Endothelial cell of umbilical vein (primary cell): ENCODE data around the gene PYGO2. TPM values are rescaled to one million over a fixed set of nuclear protein-coding genes. Genes with fewer than 3 reads are reported as not detected.

ENCODE experiments used
- BruUV-seq: library from RNA; stranded (reverse); fragments of 400-500 nt; replicated peaks from 2 replicates; lab custom pipeline; 2021; lab: Mats Ljungman, UMichigan
- CTCF ChIA-PET: fragments of 300-600, 350-600 bp; sonication (Branson Sonifier 250); formaldehyde crosslinking; loops from one replicate; lab custom pipeline; 2021; ENCODE audit warnings: antibody characterized with exemption, inconsistent platforms; lab: Charles Lee
- POLR2A ChIA-PET: fragments of 300-600, 350-600 bp; sonication (Branson Sonifier 250); formaldehyde crosslinking; loops from one replicate; lab custom pipeline; 2021; ENCODE audit warnings: antibody characterized with exemption, inconsistent platforms; lab: Charles Lee
- DNase-seq: peaks from one replicate; pipeline ENCODE4 v3.0.0-alpha.2; 2011; ENCODE audit warnings: low read depth, low spot score
- FAIRE-seq: peaks from 2 replicates; lab custom pipeline; 2011; peaks lifted over from hg19 to GRCh38; lab: Jason Lieb, UNC
- H2AFZ ChIP-seq: 2 replicates; pipeline ENCODE4 v1.6.0; 2012; ENCODE audit warnings: low read depth, low read length, control low read depth, inconsistent platforms
- H3K27ac ChIP-seq: 2 replicates; pipeline ENCODE4 v1.5.1; 2011; ENCODE audit warnings: low read depth, mild to moderate bottlenecking, control low read depth, low read length, moderate library complexity; ENCODE audit not compliant: insufficient read depth
- H3K27me3 ChIP-seq, 2 experiments: 2 replicates each; pipeline versions ENCODE4 v1.6.0 to v1.6.1; 2011; ENCODE audit warnings: low read length in 2 of 2, mixed read lengths in 1 of 2; ENCODE audit not compliant: control insufficient read depth in 2 of 2, insufficient read depth in 2 of 2
- H3K36me3 ChIP-seq, 2 experiments: 2 replicates in 1 of 2; 3 replicates in 1 of 2; pipeline ENCODE4 v1.5.1; 2011; ENCODE audit warnings: low read length in 2 of 2, mild to moderate bottlenecking in 1 of 2, moderate library complexity in 1 of 2; ENCODE audit not compliant: control insufficient read depth in 2 of 2, insufficient read depth in 2 of 2; ENCODE audit errors: extremely low read depth in 1 of 2
- H3K4me1 ChIP-seq: 3 replicates; pipeline ENCODE4 v1.5.1; 2011; ENCODE audit warnings: mild to moderate bottlenecking, low read length; ENCODE audit not compliant: control insufficient read depth, insufficient read depth; ENCODE audit errors: extremely low read depth
- H3K4me2 ChIP-seq: 2 replicates; pipeline ENCODE4 v1.6.1; 2011; ENCODE audit warnings: low read length, control low read depth, mixed read lengths; ENCODE audit not compliant: insufficient read depth
- H3K4me3 ChIP-seq, 3 experiments: fragments of 200-600 bp in 1 of 3; sonication (generic), shearing (Covaris generic) in 1 of 3; replicated peaks in 1 of 3; 2 replicates each; pipeline ENCODE4 v1.5.1; 2011 to 2016; ENCODE audit warnings: control low read depth in 3 of 3, low read length in 3 of 3, mild to moderate bottlenecking in 2 of 3, inconsistent platforms in 1 of 3, low read depth in 1 of 3, moderate library complexity in 1 of 3; ENCODE audit not compliant: insufficient read depth in 1 of 3
- H3K79me2 ChIP-seq: 2 replicates; pipeline ENCODE4 v1.6.0; 2012; ENCODE audit warnings: low read length, inconsistent platforms; ENCODE audit not compliant: control insufficient read depth, insufficient read depth
- H3K9ac ChIP-seq: replicated peaks from 2 replicates; pipeline ENCODE3; 2011; ENCODE audit warnings: low read length, control low read depth; ENCODE audit not compliant: insufficient read depth; ENCODE audit errors: extremely low read depth
- H3K9me1 ChIP-seq: replicated peaks from 3 replicates; pipeline ENCODE4 v1.6.0; 2011; ENCODE audit warnings: mild to moderate bottlenecking, low read length; ENCODE audit not compliant: control insufficient read depth, insufficient read depth; ENCODE audit errors: extremely low read depth
- H3K9me3 ChIP-seq: replicated peaks from 2 replicates; pipeline ENCODE4 v1.5.1; 2012; ENCODE audit warnings: low read length, inconsistent platforms; ENCODE audit not compliant: control insufficient read depth, insufficient read depth
- H4K20me1 ChIP-seq: replicated peaks from 2 replicates; pipeline ENCODE3; 2011; ENCODE audit warnings: mild to moderate bottlenecking, low read length; ENCODE audit not compliant: control insufficient read depth, insufficient read depth; ENCODE audit errors: extremely low read depth
- CTCF ChIP-seq, 2 donors: IDR thresholded peaks; 1 replicate in 1 of 2; 2 replicates in 1 of 2; pipeline ENCODE4 v1.5.1; 2011; ENCODE audit warnings: low read length in 2 of 2, mild to moderate bottlenecking in 2 of 2, moderate library complexity in 2 of 2, control low read depth in 1 of 2, inconsistent platforms in 1 of 2, low read depth in 1 of 2; ENCODE audit not compliant: insufficient read depth in 1 of 2; ENCODE audit errors: extremely low read depth in 1 of 2
- EZH2 ChIP-seq: IDR thresholded peaks from 2 replicates; pipeline ENCODE4 v1.6.1; 2012; ENCODE audit warnings: borderline replicate concordance, low read depth, mild to moderate bottlenecking, moderate library complexity, low read length, inconsistent platforms; ENCODE audit not compliant: severe bottlenecking
- FOS ChIP-seq: IDR thresholded peaks from 2 replicates; pipeline ENCODE4 v1.6.1; 2011; ENCODE audit warnings: mild to moderate bottlenecking, low read length, moderate library complexity, borderline replicate concordance; ENCODE audit not compliant: insufficient read depth
- GATA2 ChIP-seq: IDR thresholded peaks from 2 replicates; pipeline ENCODE4 v1.7.0; 2011; ENCODE audit warnings: low read depth, mild to moderate bottlenecking, moderate library complexity, mixed read lengths, low read length; ENCODE audit not compliant: insufficient read length, insufficient read depth
- JUN ChIP-seq: IDR thresholded peaks from 2 replicates; pipeline ENCODE4 v1.6.1; 2011; ENCODE audit warnings: borderline replicate concordance, low read depth; ENCODE audit not compliant: insufficient read length, insufficient read depth
- MYC ChIP-seq: IDR thresholded peaks from one replicate; pipeline ENCODE4 v1.6.1; 2011; ENCODE audit warnings: mild to moderate bottlenecking, low read depth, low read length
- POLR2A ChIP-seq: IDR thresholded peaks from 2 replicates; pipeline ENCODE4 v1.6.1; 2012; ENCODE audit warnings: low read depth, mild to moderate bottlenecking, control low read depth, low read length
- POLR2AphosphoS5 ChIP-seq: IDR thresholded peaks from 2 replicates; pipeline ENCODE4 v1.6.1; 2012; ENCODE audit warnings: low read depth, mild to moderate bottlenecking, control low read depth, low read length, moderate library complexity; ENCODE audit not compliant: insufficient read depth
- dilution Hi-C: fragments of 300-500 bp; cut with MboI; formaldehyde crosslinking; loops from one replicate; pipeline ENCODE4 v1.15.0; 2019; ENCODE audit warnings: low sequenced_read_pairs; ENCODE audit not compliant: extremely low pct_ligation_motif_present
- intact Hi-C: fragments of 100-400 bp; cut with micrococcal nuclease; formaldehyde crosslinking; loops from one replicate; pipeline ENCODE4 v1.10.0; 2022
- polyA plus RNA-seq, 4 experiments: library from polyadenylated mRNA; depleted of rRNA in 3 of 4; stranded (reverse) in 3 of 4; unstranded in 1 of 4; fragments of >200 nt; gene quantifications; 2 replicates each; pipeline versions ENCODE4 v1.2.1 to v1.2.3, GENCODE V29; 2011 to 2012; ENCODE audit warnings: missing spikeins in 1 of 4
- total RNA-seq: library from RNA; stranded (reverse); gene quantifications from 2 replicates; pipeline ENCODE4 v1.2.3, GENCODE V29; 2021
- TF ChIP-seq, protein P1 (sequence below): IDR thresholded peaks from 2 replicates; pipeline ENCODE4 v1.6.1; 2011; ENCODE audit not compliant: insufficient read depth, insufficient read length

Gene PYGO2
- total and polyA plus RNA-seq, 2 donors (not counting 3 experiments of a cell fraction or from before 2014, with no cell fraction given), result 19.3 to 21.5 TPM

GRCh38 chr1:154964359-154964758, 2.8 kb upstream of the PYGO2 start:
- FAIRE-seq (no peak), DNase-seq (no peak)
- intact Hi-C loops (no loop called here), dilution Hi-C loops (no loop called here)
- no peaks in the 10 kb centered on the region for H3K9me3 ChIP-seq
- no peaks in the 10 kb centered on the region for H3K27me3 ChIP-seq
- no peaks in the 10 kb centered on the region for H4K20me1 ChIP-seq
- TF ChIP-seq, protein P1, sequence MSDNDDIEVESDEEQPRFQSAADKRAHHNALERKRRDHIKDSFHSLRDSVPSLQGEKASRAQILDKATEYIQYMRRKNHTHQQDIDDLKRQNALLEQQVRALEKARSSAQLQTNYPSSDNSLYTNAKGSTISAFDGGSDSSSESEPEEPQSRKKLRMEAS, result no peak
- TF ChIP-seq POLR2A, result no peak
- TF ChIP-seq GATA2, result no peak
- no peak for TF ChIP-seq MYC
- no peak for TF ChIP-seq FOS
- no peak for TF ChIP-seq JUN
- no peak for TF ChIP-seq CTCF (IDR thresholded peaks at IDR 0.05; ENCODE audit: extremely low read depth in 1 of 2, insufficient read depth in 1 of 2, low read depth in 1 of 2, low read length in 2 of 2)
- no peak for TF ChIP-seq POLR2AphosphoS5
- TF ChIP-seq EZH2, result no peak
- no peak overlapping the region for H3K4me3 ChIP-seq
- ChIA-PET CTCF (interaction anchor here (1.9 to 4.0 kb wide), 2 partner anchors 30 to 53 kb away, joined by 7 to 48 read pairs; partner anchors contain the start of gene LENEP), POLR2A (interaction anchor here (1.9 kb wide), 1 partner anchor 9 kb away, joined by 4 read pairs; the partner anchor contains the start of gene PBXIP1)
- H3K79me2 ChIP-seq, result peaks cover 55% of the 10 kb centered on the region
- peaks cover 19 to 39% of the 10 kb centered on the region in 2 experiments for H3K36me3 ChIP-seq
- no TSS peak for BruUV-seq
- no peaks in the 10 kb centered on the region for H3K9me1 ChIP-seq
- H2AFZ ChIP-seq, result no peak overlapping the region
- no peak overlapping the region for H3K27ac ChIP-seq
- H3K4me2 ChIP-seq, result no peak overlapping the region
- no peak overlapping the region for H3K9ac ChIP-seq
- peaks cover 55% of the 10 kb centered on the region for H3K4me1 ChIP-seq
